ENCODE data around the gene CLDN22. TPM values are rescaled to one million over a fixed set of nuclear protein-coding genes. Genes with fewer than 3 reads are reported as not detected.

CLDN22 gene
- not detected in 2 replicates for total RNA-seq (2014; rRNA removed; shearing (Covaris generic); ENCODE audit: low replicate concordance)

DNA sequence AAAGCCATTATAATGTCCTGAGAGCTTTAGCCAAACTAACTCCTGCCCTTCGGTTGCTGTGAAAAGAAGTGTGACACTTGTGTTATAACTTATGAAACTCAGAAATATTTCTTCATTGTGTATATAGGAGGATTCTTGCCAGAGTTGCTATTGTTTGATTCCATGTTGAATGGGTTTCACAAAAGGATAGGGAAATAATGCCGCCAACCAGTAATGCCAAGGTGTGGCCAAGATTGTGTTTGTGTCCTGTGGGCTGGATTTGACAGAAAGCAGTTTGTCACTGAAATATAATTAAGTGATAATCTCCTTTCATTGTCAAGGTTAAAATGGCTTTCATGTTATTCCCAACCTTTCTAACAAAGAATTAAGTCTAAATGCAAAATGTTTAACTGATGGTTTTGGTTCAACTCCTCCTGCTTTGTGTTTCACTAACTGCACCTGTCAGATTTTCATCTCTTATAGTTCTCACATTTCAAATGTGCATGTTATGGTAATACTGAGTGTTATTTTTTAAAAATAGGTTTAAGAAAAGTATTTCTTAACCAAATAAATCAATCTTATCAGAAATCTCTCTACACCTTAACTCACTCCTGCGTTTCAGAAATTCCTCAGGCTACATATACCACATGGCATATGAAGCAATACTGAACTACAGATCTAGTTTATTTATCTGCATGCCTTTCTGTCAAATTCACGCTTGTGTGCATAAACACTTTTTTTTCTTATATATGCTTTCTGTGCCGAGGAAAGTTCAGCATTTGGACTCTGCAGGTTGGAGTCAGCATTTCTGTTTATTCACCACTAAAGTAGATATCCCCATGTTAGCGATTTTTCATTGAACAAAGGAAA, at the start of gene CLDN22:
Gene CLDN22, minus strand, starts transcription at position 66 of the 849 bp plus-strand sequence. Its CDS starts 58 bp downstream, at position 8.
- no peak for DNase-seq
- Histone ChIP-seq H2AFZ (ENCODE audit: low read length) (no peak within 1 kb of the TSS), H3K36me3 (ENCODE audit: insufficient read depth, low read length) (no peaks in the 10 kb centered on the region), H3K4me2 (ENCODE audit: low read depth, low read length, poor library complexity, severe bottlenecking) (no peak within 1 kb of the TSS), H3K9me2 (replicated peaks; ENCODE audit: insufficient read depth, low read length) (no peaks in the 10 kb centered on the region), H3K4me1 (ENCODE audit: low read length) (no peaks in the 10 kb centered on the region), H3K27ac (ENCODE audit: low read length) (no peak within 1 kb of the TSS), H4K20me1 (ENCODE audit: insufficient read depth, low read depth, low read length) (no peaks in the 10 kb centered on the region), H3K9ac (ENCODE audit: low read length) (no peak within 1 kb of the TSS), H3K27me3 (ENCODE audit: low read length) (no peaks in the 10 kb centered on the region), H3K4me3 (ENCODE audit: low read length) (no peak within 1 kb of the TSS), H3K79me2 (ENCODE audit: low read length) (no peaks in the 10 kb centered on the region), H3K9me3 (ENCODE audit: low read length) (no peaks in the 10 kb centered on the region)

DNA sequence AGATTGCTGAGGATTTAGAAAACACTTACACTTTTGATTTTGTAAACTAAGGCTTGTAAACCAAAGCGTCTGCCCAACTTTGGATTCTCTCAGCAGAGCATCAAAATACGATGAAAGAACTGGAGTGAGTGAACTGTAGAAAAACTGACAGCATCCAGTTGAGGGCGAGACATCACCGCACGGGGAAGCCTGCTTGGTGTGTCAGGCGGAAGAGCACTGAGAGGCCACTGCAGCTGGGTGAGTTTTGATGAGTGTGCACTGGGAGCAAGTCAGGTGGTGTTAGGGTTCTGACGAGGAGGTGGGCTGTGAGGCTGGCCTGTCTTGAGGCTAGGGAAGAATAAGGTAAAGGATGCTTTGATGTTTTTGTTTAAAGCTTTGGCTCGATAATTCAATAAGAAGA, 49.0 kb upstream of the CLDN22 start:
- no peaks in the 10 kb centered on the region for H3K4me1 ChIP-seq (ENCODE audit: low read length)
- no peak overlapping the region for H3K27ac ChIP-seq (ENCODE audit: low read length)
- H2AFZ ChIP-seq (ENCODE audit: low read length): no peak overlapping the region
- H3K36me3 ChIP-seq (ENCODE audit: insufficient read depth, low read length): no peaks in the 10 kb centered on the region
- H3K79me2 ChIP-seq (ENCODE audit: low read length): no peaks in the 10 kb centered on the region
- DNase-seq: no peak
- no peak overlapping the region for H3K4me3 ChIP-seq (ENCODE audit: low read length)
- no peak overlapping the region for H3K4me2 ChIP-seq (ENCODE audit: low read depth, low read length, poor library complexity, severe bottlenecking)
- H3K9me2 ChIP-seq (replicated peaks; ENCODE audit: insufficient read depth, low read length): no peaks in the 10 kb centered on the region
- no peak overlapping the region for H3K9ac ChIP-seq (ENCODE audit: low read length)
- no peaks in the 10 kb centered on the region for H4K20me1 ChIP-seq (ENCODE audit: insufficient read depth, low read depth, low read length)
- H3K27me3 ChIP-seq (ENCODE audit: low read length): no peaks in the 10 kb centered on the region
- no peaks in the 10 kb centered on the region for H3K9me3 ChIP-seq (ENCODE audit: low read length)

DNA sequence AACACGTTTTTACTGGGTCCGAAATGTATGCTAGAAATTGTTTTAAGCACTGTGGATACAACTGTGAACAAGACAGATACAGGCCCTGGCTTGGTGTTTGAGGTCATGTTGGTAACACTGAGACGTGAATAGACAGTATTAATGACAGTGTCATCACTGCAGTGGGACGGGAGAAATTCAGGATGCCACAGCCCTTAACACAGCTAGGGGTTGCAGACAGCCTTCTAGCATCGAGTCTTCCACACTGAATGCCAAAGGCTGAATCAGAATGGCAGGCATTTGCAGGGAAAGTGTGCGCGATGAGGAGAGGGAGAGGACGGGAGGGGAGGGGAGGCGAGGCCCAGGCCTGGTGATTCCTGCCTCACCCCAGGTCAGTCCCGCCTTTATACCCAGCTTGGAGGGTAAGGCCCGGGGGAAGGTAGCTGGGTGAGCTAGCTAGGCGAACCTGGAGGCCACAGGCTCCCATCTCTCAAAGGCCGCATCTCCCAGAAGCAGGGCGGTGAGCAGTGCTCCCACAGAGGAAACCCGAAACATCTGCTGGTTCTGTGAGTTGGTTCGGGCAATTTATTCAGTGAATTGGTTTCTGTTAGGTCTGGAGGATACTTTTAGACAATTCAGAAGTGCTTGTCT, 46.2 kb upstream of the CLDN22 start:
- DNase-seq: no peak
- no peak overlapping the region for H3K9ac ChIP-seq (ENCODE audit: low read length)
- no peaks in the 10 kb centered on the region for H3K4me1 ChIP-seq (ENCODE audit: low read length)
- no peaks in the 10 kb centered on the region for H4K20me1 ChIP-seq (ENCODE audit: insufficient read depth, low read depth, low read length)
- H2AFZ ChIP-seq (ENCODE audit: low read length): no peak overlapping the region
- H3K4me2 ChIP-seq (ENCODE audit: low read depth, low read length, poor library complexity, severe bottlenecking): no peak overlapping the region
- H3K9me3 ChIP-seq (ENCODE audit: low read length): no peaks in the 10 kb centered on the region
- H3K27ac ChIP-seq (ENCODE audit: low read length): no peak overlapping the region
- H3K9me2 ChIP-seq (replicated peaks; ENCODE audit: insufficient read depth, low read length): no peaks in the 10 kb centered on the region
- H3K4me3 ChIP-seq (ENCODE audit: low read length): no peak overlapping the region
- H3K27me3 ChIP-seq (ENCODE audit: low read length): no peaks in the 10 kb centered on the region
- H3K36me3 ChIP-seq (ENCODE audit: insufficient read depth, low read length): no peaks in the 10 kb centered on the region
- no peaks in the 10 kb centered on the region for H3K79me2 ChIP-seq (ENCODE audit: low read length)

DNA sequence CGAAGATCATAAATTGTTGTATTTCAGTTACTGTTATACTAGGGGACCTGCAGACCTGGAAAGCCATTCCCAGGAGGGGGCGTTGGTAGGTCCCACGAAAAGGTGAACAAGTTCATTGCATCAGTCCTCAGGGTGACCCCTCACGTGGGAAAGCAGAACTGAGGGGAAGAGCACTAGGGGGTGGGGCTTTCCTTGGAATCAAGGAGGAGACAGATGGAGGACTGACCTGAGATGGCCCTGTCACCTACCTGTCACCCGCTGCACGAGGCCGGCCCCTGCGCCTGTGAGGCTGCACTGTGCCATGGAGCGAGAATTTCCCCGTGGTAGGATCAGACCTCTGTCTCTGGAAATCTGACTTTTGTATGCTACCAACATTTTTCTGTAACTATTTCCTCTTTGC, 43.9 kb upstream of the CLDN22 start:
- no peak overlapping the region for H3K9ac ChIP-seq (ENCODE audit: low read length)
- no peaks in the 10 kb centered on the region for H3K4me1 ChIP-seq (ENCODE audit: low read length)
- no peaks in the 10 kb centered on the region for H4K20me1 ChIP-seq (ENCODE audit: insufficient read depth, low read depth, low read length)
- DNase-seq: no peak
- H3K79me2 ChIP-seq (ENCODE audit: low read length): no peaks in the 10 kb centered on the region
- no peak overlapping the region for H3K4me2 ChIP-seq (ENCODE audit: low read depth, low read length, poor library complexity, severe bottlenecking)
- no peaks in the 10 kb centered on the region for H3K9me2 ChIP-seq (replicated peaks; ENCODE audit: insufficient read depth, low read length)
- no peaks in the 10 kb centered on the region for H3K9me3 ChIP-seq (ENCODE audit: low read length)
- H2AFZ ChIP-seq (ENCODE audit: low read length): no peak overlapping the region
- no peak overlapping the region for H3K27ac ChIP-seq (ENCODE audit: low read length)
- no peaks in the 10 kb centered on the region for H3K36me3 ChIP-seq (ENCODE audit: insufficient read depth, low read length)
- no peak overlapping the region for H3K4me3 ChIP-seq (ENCODE audit: low read length)
- no peaks in the 10 kb centered on the region for H3K27me3 ChIP-seq (ENCODE audit: low read length)

DNA sequence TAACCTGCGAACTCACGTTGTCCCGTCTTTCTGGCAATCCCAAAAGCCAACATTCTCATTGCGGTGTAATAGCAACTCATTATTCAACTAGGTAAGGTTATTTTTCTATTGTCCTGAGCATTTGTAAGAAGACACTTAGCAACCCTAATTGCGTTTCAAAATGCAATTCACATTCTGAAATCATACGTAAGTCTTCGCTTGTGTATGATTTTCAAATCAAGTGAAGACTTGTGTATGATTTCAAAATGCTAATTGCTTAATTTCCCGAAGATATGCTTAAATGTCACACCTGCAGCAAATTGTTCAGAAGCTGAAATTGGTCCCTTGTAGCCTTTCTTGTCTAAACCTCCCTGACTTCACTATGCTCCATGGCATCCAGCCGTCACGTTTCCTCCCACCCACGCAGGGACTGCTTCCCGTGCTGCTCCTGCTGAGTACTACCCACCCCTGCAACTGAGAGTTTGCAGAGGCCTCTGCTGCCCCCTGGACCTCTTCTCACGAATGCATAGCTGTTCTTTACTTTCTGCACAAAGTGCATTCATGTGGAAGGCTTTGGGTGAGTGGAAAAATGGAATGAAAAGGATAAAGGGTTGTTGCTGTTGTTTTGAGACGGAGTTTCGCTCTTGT, 43.0 kb upstream of the CLDN22 start:
- no peaks in the 10 kb centered on the region for H3K9me2 ChIP-seq (replicated peaks; ENCODE audit: insufficient read depth, low read length)
- no peak overlapping the region for H3K4me3 ChIP-seq (ENCODE audit: low read length)
- no peaks in the 10 kb centered on the region for H3K27me3 ChIP-seq (ENCODE audit: low read length)
- DNase-seq: no peak
- H3K4me2 ChIP-seq (ENCODE audit: low read depth, low read length, poor library complexity, severe bottlenecking): no peak overlapping the region
- H3K36me3 ChIP-seq (ENCODE audit: insufficient read depth, low read length): no peaks in the 10 kb centered on the region
- no peak overlapping the region for H3K27ac ChIP-seq (ENCODE audit: low read length)
- no peaks in the 10 kb centered on the region for H4K20me1 ChIP-seq (ENCODE audit: insufficient read depth, low read depth, low read length)
- H3K4me1 ChIP-seq (ENCODE audit: low read length): no peaks in the 10 kb centered on the region
- no peaks in the 10 kb centered on the region for H3K9me3 ChIP-seq (ENCODE audit: low read length)
- H3K79me2 ChIP-seq (ENCODE audit: low read length): no peaks in the 10 kb centered on the region
- H3K9ac ChIP-seq (ENCODE audit: low read length): no peak overlapping the region
- H2AFZ ChIP-seq (ENCODE audit: low read length): no peak overlapping the region

DNA sequence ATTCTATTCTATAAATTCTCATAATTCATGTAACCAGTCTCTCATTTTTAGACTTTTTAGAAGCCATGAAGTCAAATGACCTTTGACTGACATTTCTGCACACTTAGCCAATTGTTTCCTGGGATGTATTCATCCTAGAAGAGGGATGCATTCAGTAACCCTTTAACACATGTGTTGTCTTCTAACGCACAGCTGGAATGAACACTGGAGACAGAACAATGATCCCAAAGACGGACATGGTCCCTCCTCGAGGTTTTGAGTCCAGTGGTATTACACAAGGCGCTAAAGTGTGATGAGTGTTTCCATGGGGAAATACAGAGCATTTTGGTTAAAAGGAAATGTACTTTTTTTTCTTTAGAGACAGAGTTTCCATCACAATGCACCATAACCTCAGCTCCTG, 42.0 kb upstream of the CLDN22 start:
- Histone ChIP-seq H3K36me3 (ENCODE audit: insufficient read depth, low read length) (no peaks in the 10 kb centered on the region), H2AFZ (ENCODE audit: low read length) (no peak overlapping the region), H3K9ac (ENCODE audit: low read length) (no peak overlapping the region), H3K27ac (ENCODE audit: low read length) (no peak overlapping the region), H3K4me1 (ENCODE audit: low read length) (no peaks in the 10 kb centered on the region), H4K20me1 (ENCODE audit: insufficient read depth, low read depth, low read length) (no peaks in the 10 kb centered on the region), H3K9me3 (ENCODE audit: low read length) (no peaks in the 10 kb centered on the region), H3K4me2 (ENCODE audit: low read depth, low read length, poor library complexity, severe bottlenecking) (no peak overlapping the region), H3K4me3 (ENCODE audit: low read length) (no peak overlapping the region), H3K79me2 (ENCODE audit: low read length) (no peaks in the 10 kb centered on the region), H3K9me2 (replicated peaks; ENCODE audit: insufficient read depth, low read length) (no peaks in the 10 kb centered on the region), H3K27me3 (ENCODE audit: low read length) (no peaks in the 10 kb centered on the region)
- no peak for DNase-seq

DNA sequence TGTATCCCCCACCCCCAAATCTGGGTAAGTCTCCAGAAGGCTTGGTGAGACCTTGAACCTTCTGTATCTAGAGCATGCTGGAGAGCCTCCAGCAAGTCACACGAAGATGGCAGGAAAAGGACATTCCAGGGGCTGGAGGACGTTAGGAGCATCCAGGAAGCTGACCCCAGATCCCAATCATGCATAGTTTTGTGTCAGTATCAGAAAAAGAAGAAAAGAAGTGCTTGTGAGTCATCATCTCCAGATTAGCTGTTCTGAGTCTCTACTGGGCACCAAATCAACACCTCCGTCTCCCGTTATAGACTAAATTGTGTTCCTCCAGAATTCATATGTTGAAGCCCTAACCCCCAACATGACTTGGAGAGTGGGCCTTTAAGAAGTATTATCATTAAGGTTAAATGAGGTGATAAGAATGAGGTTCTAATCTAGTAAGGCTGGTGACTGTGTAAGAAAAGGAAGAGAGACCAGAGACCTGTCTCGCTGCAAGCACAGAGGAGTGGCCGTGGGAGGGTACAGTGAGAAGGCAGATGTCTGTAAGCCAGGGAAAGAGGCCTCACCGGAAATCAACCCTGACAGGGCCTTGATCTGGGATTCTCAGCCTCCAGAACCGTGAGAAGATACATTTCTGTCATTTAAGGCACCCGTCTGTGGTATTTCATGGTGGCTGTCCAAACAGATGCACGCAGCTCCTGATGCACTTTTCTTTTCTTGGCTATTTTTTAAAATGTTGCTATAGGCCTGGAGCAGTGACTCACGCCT, 40.3 kb upstream of the CLDN22 start:
- H3K4me3 ChIP-seq (ENCODE audit: low read length): no peak overlapping the region
- no peaks in the 10 kb centered on the region for H3K79me2 ChIP-seq (ENCODE audit: low read length)
- H3K4me1 ChIP-seq (ENCODE audit: low read length): no peaks in the 10 kb centered on the region
- DNase-seq: no peak
- H3K4me2 ChIP-seq (ENCODE audit: low read depth, low read length, poor library complexity, severe bottlenecking): no peak overlapping the region
- H2AFZ ChIP-seq (ENCODE audit: low read length): no peak overlapping the region
- no peaks in the 10 kb centered on the region for H3K27me3 ChIP-seq (ENCODE audit: low read length)
- H3K36me3 ChIP-seq (ENCODE audit: insufficient read depth, low read length): no peaks in the 10 kb centered on the region
- H3K9me2 ChIP-seq (replicated peaks; ENCODE audit: insufficient read depth, low read length): no peaks in the 10 kb centered on the region
- no peak overlapping the region for H3K27ac ChIP-seq (ENCODE audit: low read length)
- H3K9ac ChIP-seq (ENCODE audit: low read length): no peak overlapping the region
- H4K20me1 ChIP-seq (ENCODE audit: insufficient read depth, low read depth, low read length): no peaks in the 10 kb centered on the region
- H3K9me3 ChIP-seq (ENCODE audit: low read length): no peaks in the 10 kb centered on the region

All from Karpas-422 (cell line).